K562 (cell line): ENCODE data around the gene NMNAT2. TPM values are rescaled to one million over a fixed set of nuclear protein-coding genes. Genes with fewer than 3 reads are reported as not detected.
A peak's percentile ranks its signal among the peaks of the same experiment; 100 is the strongest.

Experiments used
- ATAC-seq: fragments of 200-7000 bp; cut with Tn5 transposase; 3 replicates; pipeline ENCODE4 v1.9.1; 2020; ENCODE audit warnings: moderate library complexity
- BruUV-seq: library from RNA; stranded (reverse); fragments of 400-500 nt; replicated peaks from 2 replicates; lab custom pipeline; 2021; lab: Mats Ljungman, UMichigan
- CTCF ChIA-PET: fragments of 300-600 bp; formaldehyde crosslinking; extraction: SDS; loops from one replicate; lab custom pipeline; 2021; ENCODE audit warnings: low intra/inter-chr PET ratio; lab: Yijun Ruan, JAX
- POLR2A ChIA-PET: fragments of 300-600, 350-650 bp; sonication (Branson Sonifier 250); formaldehyde crosslinking; extraction: SDS; loops from one replicate; lab custom pipeline; 2021; ENCODE audit warnings: antibody characterized with exemption, inconsistent platforms; lab: Yijun Ruan, JAX
- DNase-seq, 4 experiments: peaks; one replicate each; pipeline versions ENCODE4 v3.0.0 to v3.0.0-alpha.2; 2011 to 2018; ENCODE audit warnings: low spot score in 3 of 4, mixed read lengths in 3 of 4; ENCODE audit errors: extremely low read depth in 1 of 4
- FAIRE-seq: peaks from 2 replicates; lab custom pipeline; 2011; peaks lifted over from hg19 to GRCh38; lab: Jason Lieb, UNC
- H2AFZ ChIP-seq: 2 replicates; pipeline ENCODE4 v1.6.0; 2011; ENCODE audit warnings: low read depth, low read length, control low read depth, inconsistent platforms
- H3K27ac ChIP-seq: fragments of 200-600 bp; 3 replicates; pipeline ENCODE4 v1.8.0; 2011; ENCODE audit warnings: low read depth, mild to moderate bottlenecking, control low read depth, inconsistent platforms, low read length, moderate library complexity, mixed read lengths; ENCODE audit errors: extremely low read depth
- H3K27me3 ChIP-seq, 2 experiments: fragments of 300-600 bp in 1 of 2; 2 replicates in 1 of 2; 3 replicates in 1 of 2; pipeline versions ENCODE4 v1.6.0 to v1.8.0; 2011; ENCODE audit warnings: inconsistent platforms in 2 of 2, low read length in 2 of 2, mild to moderate bottlenecking in 1 of 2, mixed read lengths in 1 of 2, moderate library complexity in 1 of 2; ENCODE audit not compliant: control insufficient read depth in 2 of 2, insufficient read depth in 2 of 2
- H3K36me3 ChIP-seq: fragments of 300-600 bp; 3 replicates; pipeline ENCODE4 v1.8.0; 2011; ENCODE audit warnings: mild to moderate bottlenecking, low read length, inconsistent platforms; ENCODE audit not compliant: control insufficient read depth, insufficient read depth
- H3K4me1 ChIP-seq, 2 experiments: fragments of 200-600 bp in 1 of 2; replicated peaks in 1 of 2; 2 replicates in 1 of 2; 3 replicates in 1 of 2; pipeline versions ENCODE4 v1.5.1 to v1.8.0; 2011; ENCODE audit warnings: inconsistent platforms in 2 of 2, low read length in 2 of 2, mild to moderate bottlenecking in 1 of 2, mixed read lengths in 1 of 2, moderate library complexity in 1 of 2; ENCODE audit not compliant: control insufficient read depth in 2 of 2, insufficient read depth in 2 of 2
- H3K4me2 ChIP-seq: 2 replicates; pipeline ENCODE4 v1.6.1; 2011; ENCODE audit warnings: low read length, control low read depth, inconsistent platforms, mixed read lengths; ENCODE audit not compliant: insufficient read depth
- H3K4me3 ChIP-seq: fragments of 200-600 bp; sonication (generic), shearing (Covaris generic); 2 replicates; pipeline ENCODE4 v1.5.1; 2016; ENCODE audit warnings: control low read depth, inconsistent platforms
- H3K79me2 ChIP-seq: fragments of 200-600 bp; 3 replicates; pipeline ENCODE4 v1.8.0; 2011; ENCODE audit warnings: low read length, inconsistent platforms; ENCODE audit not compliant: control insufficient read depth, insufficient read depth
- H3K9ac ChIP-seq, 2 experiments: 2 replicates each; pipeline versions ENCODE4 v1.6.0 to v1.6.1; 2011; ENCODE audit warnings: low read depth in 2 of 2, low read length in 2 of 2, control low read depth in 1 of 2, inconsistent platforms in 1 of 2, mild to moderate bottlenecking in 1 of 2, mixed read lengths in 1 of 2; ENCODE audit not compliant: insufficient read depth in 1 of 2
- H3K9me1 ChIP-seq: one replicate; pipeline ENCODE4 v1.6.0; 2011; ENCODE audit warnings: inconsistent platforms, mild to moderate bottlenecking, low read length, moderate library complexity; ENCODE audit not compliant: control insufficient read depth, insufficient read depth
- H3K9me3 ChIP-seq: replicated peaks from 2 replicates; pipeline ENCODE4 v1.5.1; 2011; ENCODE audit warnings: low read depth, low read length, inconsistent platforms; ENCODE audit not compliant: control insufficient read depth, insufficient read depth
- H4K20me1 ChIP-seq: replicated peaks from 2 replicates; pipeline ENCODE4 v1.6.1; 2011; ENCODE audit warnings: low read length, inconsistent platforms, mixed read lengths; ENCODE audit not compliant: control insufficient read depth, insufficient read depth
- FOXP4 ChIP-seq: sonication (generic); formaldehyde crosslinking; IDR thresholded peaks from 2 replicates; pipeline ENCODE4 v1.8.0; 2022; ENCODE audit warnings: mild to moderate bottlenecking, missing genetic modification reagents, borderline replicate concordance
- IRF2 ChIP-seq: sonication (generic); formaldehyde crosslinking; IDR thresholded peaks from 2 replicates; pipeline ENCODE4 v1.8.1; 2022; ENCODE audit warnings: mild to moderate bottlenecking, missing genetic modification reagents
- KDM5B ChIP-seq: fragments of 200-600 bp; sonication (generic); IDR thresholded peaks from 2 replicates; pipeline ENCODE4 v1.6.1; 2012; ENCODE audit warnings: low read depth, mild to moderate bottlenecking, moderate library complexity, low read length, control low read depth, inconsistent platforms; ENCODE audit not compliant: insufficient replicate concordance
- NELFE ChIP-seq: IDR thresholded peaks from 2 replicates; pipeline ENCODE4 v1.6.1; 2011; ENCODE audit warnings: mild to moderate bottlenecking; ENCODE audit not compliant: insufficient read depth, insufficient read length
- ZNF134 ChIP-seq: fragments of 250-450 bp; sonication (Bioruptor Pico); conservative IDR thresholded peaks from 2 replicates; pipeline ENCODE4 v1.4.0; 2020
- WGBS: fragments of 100-300 bp; shearing (Covaris generic); methylation state at CpG from one replicate; pipeline ENCODE4 v1.1.6; 2016; ENCODE audit warnings: low coverage, mixed read lengths; ENCODE audit not compliant: insufficient coverage; ENCODE audit errors: missing lambda C conversion rate; 5-methylcytosine and 5-hydroxymethylcytosine counted together
- in situ Hi-C: fragments of 300-500 bp; cut with MboI; formaldehyde crosslinking; loops from 4 replicates; pipeline ENCODE4 v1.15.0; 2018; ENCODE audit warnings: inconsistent platforms, mixed read lengths
- intact Hi-C: fragments of 100-400 bp; cut with micrococcal nuclease; formaldehyde crosslinking; loops from 2 replicates; pipeline ENCODE4 v1.14.2; 2022
- polyA plus RNA-seq, 8 experiments: library from polyadenylated mRNA; depleted of rRNA in 4 of 8; stranded (reverse) in 5 of 8; unstranded in 3 of 8; fragments of >200 nt; fragmentation: Nextera tagmentation in 2 of 8; fragmentation: Illumina TruSeq in 1 of 8; extraction: Ambion mirVana in 2 of 8; extraction: Trizol in 1 of 8; gene quantifications; 2 replicates each; pipeline versions ENCODE4 v1.2.1 to v1.2.3, GENCODE V29; 2011 to 2014; ENCODE audit warnings: inconsistent platforms in 1 of 8, missing spikeins in 1 of 8
- total RNA-seq, 7 experiments: library from RNA; depleted of rRNA in 6 of 7; stranded (reverse); fragments of >200 nt in 6 of 7; fragmentation: Illumina TruSeq in 2 of 7; extraction: Trizol in 2 of 7; gene quantifications; 2 replicates each; pipeline versions ENCODE4 v1.2.1 to v1.2.3, GENCODE V29; 2011 to 2021; ENCODE audit warnings: low replicate concordance in 1 of 7
- TF ChIP-seq, protein P1 (sequence below): IDR thresholded peaks from 2 replicates; pipeline ENCODE4 v1.6.1; 2012; ENCODE audit warnings: low read depth, low read length, improper control_type of control experiment, borderline replicate concordance
- TF ChIP-seq, protein P2 (sequence below), 3 experiments: fragments of 200-800 bp in 1 of 3; sonication (Bioruptor generic) in 1 of 3; sonication (generic) in 1 of 3; formaldehyde crosslinking in 1 of 3; IDR thresholded peaks; 2 replicates each; pipeline versions ENCODE4 v1.6.1 to v1.8.0; 2016 to 2022; ENCODE audit warnings: mild to moderate bottlenecking in 2 of 3, missing compliant biosample characterization in 2 of 3, missing genetic modification characterization in 2 of 3, missing genetic modification reagents in 1 of 3
- TF ChIP-seq, protein P3 (sequence below): sonication (generic); formaldehyde crosslinking; IDR thresholded peaks from 2 replicates; pipeline ENCODE4 v1.8.0; 2022; ENCODE audit warnings: mild to moderate bottlenecking, missing genetic modification reagents

The NMNAT2 gene
- total and polyA plus RNA-seq, 9 of the 15 experiments (the other 6 are each of a cell fraction or from before 2014, with no cell fraction given): not detected

DNA sequence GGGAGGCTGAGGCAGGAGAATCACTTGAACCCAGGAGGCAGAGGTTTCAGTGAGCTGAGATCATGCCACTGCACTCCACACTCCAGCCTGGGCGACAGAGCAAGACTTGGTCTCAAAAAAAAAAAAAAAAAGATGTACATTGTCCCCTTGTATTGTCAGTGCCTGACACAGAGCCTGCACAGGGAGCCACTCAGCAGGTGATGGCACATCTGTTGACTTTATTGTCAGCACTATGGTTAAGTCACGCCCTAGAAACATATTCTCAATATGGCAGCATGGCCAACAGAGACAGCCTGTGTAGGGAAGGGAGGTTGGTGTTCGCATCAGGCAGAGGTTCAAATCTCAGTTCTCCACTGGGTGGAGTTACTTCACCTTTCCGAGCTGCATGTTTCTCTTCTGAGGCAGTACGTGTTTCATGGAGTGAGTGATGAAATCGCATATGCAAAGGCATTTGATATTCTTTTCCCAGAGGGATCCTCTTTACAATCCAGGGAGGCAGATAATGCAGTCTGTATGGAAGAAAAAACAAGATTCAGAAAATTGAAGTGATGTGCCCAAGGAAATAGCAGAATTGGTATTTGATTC, 211.6 kb downstream of the NMNAT2 start:
- 0% methylated on average over 6 of the region's 6 CpGs for WGBS
- H3K79me2 ChIP-seq: no peaks in the 10 kb centered on the region
- H3K4me2 ChIP-seq: no peak overlapping the region
- H3K9me3 ChIP-seq: no peaks in the 10 kb centered on the region
- no peak overlapping the region for H3K4me3 ChIP-seq
- no peak overlapping the region for H3K27ac ChIP-seq
- H3K9ac ChIP-seq: no peak overlapping the region
- no peaks in the 10 kb centered on the region for H3K4me1 ChIP-seq
- H3K9me1 ChIP-seq: no peaks in the 10 kb centered on the region
- CTCF ChIA-PET: no interaction called here
- no peak overlapping the region for H2AFZ ChIP-seq
- in situ Hi-C loops (no loop called here), intact Hi-C loops (no loop called here)
- FAIRE-seq (no peak), DNase-seq (no peak), ATAC-seq (no peak)
- no peak for TF ChIP-seq KDM5B
- TF ChIP-seq, protein P1, sequence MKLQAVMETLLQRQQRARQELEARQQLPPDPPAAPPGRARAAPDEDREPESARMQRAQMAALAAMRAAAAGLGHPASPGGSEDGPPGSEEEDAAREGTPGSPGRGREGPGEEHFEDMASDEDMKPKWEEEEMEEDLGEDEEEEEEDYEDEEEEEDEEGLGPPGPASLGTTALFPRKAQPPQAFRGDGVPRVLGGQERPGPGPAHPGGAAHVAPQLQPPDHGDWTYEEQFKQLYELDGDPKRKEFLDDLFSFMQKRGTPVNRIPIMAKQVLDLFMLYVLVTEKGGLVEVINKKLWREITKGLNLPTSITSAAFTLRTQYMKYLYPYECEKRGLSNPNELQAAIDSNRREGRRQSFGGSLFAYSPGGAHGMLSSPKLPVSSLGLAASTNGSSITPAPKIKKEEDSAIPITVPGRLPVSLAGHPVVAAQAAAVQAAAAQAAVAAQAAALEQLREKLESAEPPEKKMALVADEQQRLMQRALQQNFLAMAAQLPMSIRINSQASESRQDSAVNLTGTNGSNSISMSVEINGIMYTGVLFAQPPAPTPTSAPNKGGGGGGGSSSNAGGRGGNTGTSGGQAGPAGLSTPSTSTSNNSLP: no peak
- no peak for TF ChIP-seq IRF2 (CRISPR knock-in tag)
- TF ChIP-seq, protein P2, sequence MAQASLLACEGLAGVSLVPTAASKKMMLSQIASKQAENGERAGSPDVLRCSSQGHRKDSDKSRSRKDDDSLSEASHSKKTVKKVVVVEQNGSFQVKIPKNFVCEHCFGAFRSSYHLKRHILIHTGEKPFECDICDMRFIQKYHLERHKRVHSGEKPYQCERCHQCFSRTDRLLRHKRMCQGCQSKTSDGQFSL (CRISPR knock-in tag; IDR thresholded peaks at IDR 0.05): no peak
- TF ChIP-seq, protein P2 (tag; IDR thresholded peaks at IDR 0.05): no peak
- no peak for TF ChIP-seq FOXP4
- TF ChIP-seq, protein P3, sequence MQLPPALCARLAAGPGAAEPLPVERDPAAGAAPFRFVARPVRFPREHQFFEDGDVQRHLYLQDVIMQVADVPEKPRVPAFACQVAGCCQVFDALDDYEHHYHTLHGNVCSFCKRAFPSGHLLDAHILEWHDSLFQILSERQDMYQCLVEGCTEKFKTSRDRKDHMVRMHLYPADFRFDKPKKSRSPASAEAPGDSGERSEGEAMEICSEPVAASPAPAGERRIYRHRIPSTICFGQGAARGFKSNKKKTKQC: no peak
- peak; percentile 56 for TF ChIP-seq ZNF134 (CRISPR knock-in tag)
- no peak for TF ChIP-seq NELFE
- POLR2A ChIA-PET: no interaction called here
- no peaks in the 10 kb centered on the region for H3K36me3 ChIP-seq
- H3K27me3 ChIP-seq: peaks cover 13% of the 10 kb centered on the region in 2 experiments; a peak in 4 of 5 replicates
- no TSS peak for BruUV-seq
- H4K20me1 ChIP-seq: 0 out of 2 replicates have a peak, but pooled peaks cover 5% of the 10 kb centered on the region
